HepG2 (cell line): ENCODE results near the gene ELMOD3. TPM values are rescaled to one million over a fixed set of nuclear protein-coding genes. Genes with fewer than 3 reads are reported as not detected.

Experiments
- ATAC-seq: fragments of 200-7000 bp; cut with Tn5 transposase; 3 replicates; pipeline ENCODE4 v1.9.1; 2020; ENCODE audit warnings: mild to moderate bottlenecking, moderate library complexity
- BruUV-seq: library from RNA; stranded (reverse); fragments of 400-500 nt; replicated peaks from 2 replicates; lab custom pipeline; 2021; lab: Mats Ljungman, UMichigan
- CTCF ChIA-PET: fragments of 300-600 bp; formaldehyde crosslinking; extraction: SDS; loops from one replicate; lab custom pipeline; 2021; ENCODE audit warnings: low total read pairs, inconsistent platforms, low intra/inter-chr PET ratio; lab: Yijun Ruan, JAX
- POLR2A ChIA-PET: fragments of 350-600 bp; sonication (Branson Sonifier 250); formaldehyde crosslinking; loops from one replicate; lab custom pipeline; 2020; ENCODE audit warnings: antibody characterized with exemption, inconsistent platforms; lab: Yijun Ruan, JAX
- DNase-seq: peaks from one replicate; pipeline ENCODE4 v3.0.0-alpha.2; 2015; ENCODE audit warnings: low spot score
- FAIRE-seq: peaks from 3 replicates; lab custom pipeline; 2011; peaks lifted over from hg19 to GRCh38; lab: Jason Lieb, UNC
- H2AFZ ChIP-seq: one replicate; pipeline ENCODE4 v1.6.1; 2011; ENCODE audit warnings: low read length, inconsistent platforms
- H3K27ac ChIP-seq: fragments of 300-600 bp; 3 replicates; pipeline ENCODE4 v1.8.0; 2011; ENCODE audit warnings: mixed run types, mild to moderate bottlenecking, mixed read lengths, low read length, inconsistent platforms; ENCODE audit not compliant: insufficient read depth; ENCODE audit errors: extremely low read length
- H3K27me3 ChIP-seq, 2 experiments: fragments of 200-600 bp in 1 of 2; 2 replicates in 1 of 2; 3 replicates in 1 of 2; pipeline versions ENCODE4 v1.6.0 to v1.8.0; 2011; ENCODE audit warnings: low read length in 2 of 2, mild to moderate bottlenecking in 2 of 2, moderate library complexity in 2 of 2, inconsistent platforms in 1 of 2; ENCODE audit not compliant: insufficient read depth in 2 of 2, control insufficient read depth in 1 of 2
- H3K36me3 ChIP-seq, 2 experiments: fragments of 200-600 bp in 1 of 2; replicated peaks in 1 of 2; 2 replicates in 1 of 2; 3 replicates in 1 of 2; pipeline versions ENCODE4 v1.5.1 to v1.8.0; 2011; ENCODE audit warnings: low read length in 2 of 2, inconsistent platforms in 1 of 2; ENCODE audit not compliant: insufficient read depth in 2 of 2, control insufficient read depth in 1 of 2
- H3K4me1 ChIP-seq: 2 replicates; pipeline ENCODE4 v1.5.1; 2012; ENCODE audit warnings: low read length, inconsistent platforms; ENCODE audit not compliant: insufficient read depth
- H3K4me2 ChIP-seq: 2 replicates; pipeline ENCODE4 v1.6.0; 2011; ENCODE audit warnings: low read depth, low read length, inconsistent platforms
- H3K4me3 ChIP-seq, 3 experiments: fragments of 200-600 bp in 1 of 3; sonication (generic), shearing (Covaris generic) in 1 of 3; replicated peaks in 1 of 3; 2 replicates each; pipeline ENCODE4 v1.5.1; 2011 to 2016; ENCODE audit warnings: low read length in 3 of 3, inconsistent platforms in 2 of 3, low read depth in 2 of 3, mild to moderate bottlenecking in 2 of 3, control low read depth in 1 of 3, mixed read lengths in 1 of 3; ENCODE audit not compliant: insufficient read depth in 1 of 3
- H3K79me2 ChIP-seq: one replicate; pipeline ENCODE4 v1.6.1; 2011; ENCODE audit warnings: low read length, inconsistent platforms; ENCODE audit not compliant: insufficient read depth
- H3K9ac ChIP-seq: 2 replicates; pipeline ENCODE4 v1.6.0; 2011; ENCODE audit warnings: mild to moderate bottlenecking, low read depth, low read length, inconsistent platforms; ENCODE audit not compliant: insufficient read depth
- H3K9me3 ChIP-seq: 2 replicates; pipeline ENCODE4 v1.5.1; 2012; ENCODE audit warnings: mild to moderate bottlenecking, low read length
- H4K20me1 ChIP-seq: 2 replicates; pipeline ENCODE4 v1.6.0; 2011; ENCODE audit warnings: inconsistent platforms, mild to moderate bottlenecking, low read length, moderate library complexity; ENCODE audit not compliant: insufficient read depth
- ATF1 ChIP-seq: IDR thresholded peaks from 2 replicates; pipeline ENCODE4 v1.6.1; 2016; ENCODE audit warnings: mild to moderate bottlenecking, control low read depth
- POGZ ChIP-seq: sonication (generic); formaldehyde crosslinking; IDR thresholded peaks from 2 replicates; pipeline ENCODE4 v1.4.0; 2020; ENCODE audit warnings: mild to moderate bottlenecking, missing genetic modification reagents
- PREB ChIP-seq: sonication (generic); formaldehyde crosslinking; IDR thresholded peaks from 2 replicates; pipeline ENCODE4 v1.4.0; 2020; ENCODE audit warnings: missing genetic modification reagents
- YEATS4 ChIP-seq: sonication (generic); formaldehyde crosslinking; IDR thresholded peaks from 2 replicates; pipeline ENCODE4 v1.4.0; 2020; ENCODE audit warnings: missing genetic modification reagents, borderline replicate concordance
- ZFP36L1 ChIP-seq: sonication (generic); formaldehyde crosslinking; IDR thresholded peaks from 2 replicates; pipeline ENCODE4 v1.8.0; 2022; ENCODE audit warnings: mild to moderate bottlenecking, missing genetic modification reagents, moderate library complexity
- ZFP41 ChIP-seq: sonication (generic); formaldehyde crosslinking; IDR thresholded peaks from 2 replicates; pipeline ENCODE4 v1.4.0; 2020; ENCODE audit warnings: mild to moderate bottlenecking, missing genetic modification reagents, borderline replicate concordance
- ZNF460 ChIP-seq: sonication (generic); formaldehyde crosslinking; IDR thresholded peaks from 2 replicates; pipeline ENCODE4 v1.5.1; 2020; ENCODE audit warnings: missing genetic modification reagents, mild to moderate bottlenecking, borderline replicate concordance
- WGBS: methylation state at CpG from one replicate; pipeline ENCODE4 v1.1.6; 2017; ENCODE audit warnings: low lambda C conversion rate; 5-methylcytosine and 5-hydroxymethylcytosine counted together
- in situ Hi-C: cut with HindIII; loops from 2 replicates; pipeline ENCODE4 v1.10.0; 2017; ENCODE audit warnings: low pct_unique_long_range_greater_than_20kb; ENCODE audit not compliant: extremely low pct_ligation_motif_present
- intact Hi-C: fragments of 100-400 bp; cut with micrococcal nuclease; formaldehyde crosslinking; loops from one replicate; pipeline ENCODE4 v1.10.0; 2022; ENCODE audit not compliant: unreplicated experiment
- polyA plus RNA-seq, 8 experiments: library from polyadenylated mRNA; depleted of rRNA in 3 of 8; stranded (reverse) in 7 of 8; unstranded in 1 of 8; fragments of >200 nt; fragmentation: Illumina TruSeq in 4 of 8; extraction: Trizol in 4 of 8; gene quantifications; 2 replicates each; pipeline versions ENCODE4 v1.2.1 to v1.2.3, GENCODE V29; 2011 to 2016; ENCODE audit warnings: low read depth in 4 of 8, missing spikeins in 1 of 8, mixed read lengths in 1 of 8; ENCODE audit not compliant: insufficient read depth in 1 of 8
- total RNA-seq, 5 experiments: library from RNA; depleted of rRNA; stranded (reverse); fragments of >200 nt; fragmentation: Illumina TruSeq; extraction: Trizol; gene quantifications; 2 replicates each; pipeline ENCODE4 v1.2.3, GENCODE V29; 2016; ENCODE audit warnings: low read depth in 1 of 5
- TF ChIP-seq, protein P1 (sequence below): sonication (generic); formaldehyde crosslinking; conservative IDR thresholded peaks from 2 replicates; pipeline ENCODE4 v1.4.0; 2020; ENCODE audit warnings: missing genetic modification reagents

Gene ELMOD3
- total and polyA plus RNA-seq, 2 of the 13 experiments (the other 11 are each of a cell fraction or from before 2014, with no cell fraction given): 13.3 to 19.5 TPM

GRCh38 chr2:85383850-85384249, 29.3 kb downstream of the ELMOD3 start:
- FAIRE-seq (no peak), ATAC-seq (no peak), DNase-seq (no peak)
- Histone ChIP-seq H3K36me3 (peaks cover 0 to 10% of the 10 kb centered on the region in 2 experiments; a peak in 3 of 5 replicates), H3K79me2 (no peaks in the 10 kb centered on the region), H3K27me3 (no peaks in the 10 kb centered on the region), H3K4me1 (no peaks in the 10 kb centered on the region), H3K9me3 (peaks cover 6% of the 10 kb centered on the region; the same call in 1 of the 2 replicates), H3K9ac (no peak overlapping the region), H4K20me1 (no peaks in the 10 kb centered on the region), H3K4me2 (no peak overlapping the region), H2AFZ (no peak overlapping the region), H3K27ac (no peak overlapping the region), H3K4me3 (no peak overlapping the region)
- in situ Hi-C loops (no loop called here), intact Hi-C loops (no loop called here)
- TF ChIP-seq YEATS4 (CRISPR knock-in tag) (no peak), POGZ (CRISPR knock-in tag) (no peak), ZNF460 (CRISPR knock-in tag) (no peak), ZFP36L1 (no peak), ZFP41 (CRISPR knock-in tag) (no peak), ATF1 (CRISPR knock-in tag) (no peak), PREB (CRISPR knock-in tag) (no peak)
- CTCF ChIA-PET: no interaction called here
- BruUV-seq: no TSS peak
- POLR2A ChIA-PET: interaction anchor here (1.7 to 2.2 kb wide), 2 partner anchors 156 to 212 kb away, joined by 3 to 5 read pairs; partner anchors contain the start of gene RNF181
- 93% methylated on average over 4 of the region's 4 CpGs for WGBS

DNA sequence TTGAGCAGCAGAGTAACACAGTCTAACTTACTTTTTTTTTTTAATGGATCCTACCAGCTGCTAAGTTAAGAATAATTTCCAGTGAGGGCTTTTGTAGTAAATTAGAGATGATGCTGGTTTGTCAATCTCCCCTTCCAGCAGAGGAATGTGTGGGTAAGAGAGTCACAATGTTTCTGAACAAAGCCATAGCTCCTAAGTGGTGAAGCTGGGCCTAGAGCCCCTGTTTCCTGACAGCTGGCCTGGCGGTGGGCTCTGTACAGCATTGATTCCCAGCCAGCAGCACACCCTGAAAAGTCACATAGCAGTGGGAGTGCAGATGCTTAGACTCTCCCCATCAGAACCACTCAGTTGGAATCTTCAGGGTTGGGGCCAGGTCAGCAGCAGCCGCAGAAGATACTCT, 31.2 kb downstream of the ELMOD3 start:
- WGBS: 100% methylated on average over 2 of the region's 2 CpGs
- intact Hi-C loops: no loop called here
- no peak for ATAC-seq

More for the DNA sequence above, 31.2 kb downstream of the ELMOD3 start:
- Histone ChIP-seq H3K9ac (no peak overlapping the region), H3K4me3 (no peak overlapping the region), H3K79me2 (no peaks in the 10 kb centered on the region), H2AFZ (no peak overlapping the region), H3K36me3 (peaks cover 0 to 6% of the 10 kb centered on the region in 2 experiments; a peak in 3 of 5 replicates), H3K9me3 (no peaks in the 10 kb centered on the region), H3K4me1 (no peaks in the 10 kb centered on the region), H3K27me3 (no peaks in the 10 kb centered on the region), H3K27ac (no peak overlapping the region), H4K20me1 (no peaks in the 10 kb centered on the region), H3K4me2 (no peak overlapping the region)
- in situ Hi-C loops: no loop called here
- ChIA-PET POLR2A (interaction anchor here (2.2 kb wide), 1 partner anchor 210 kb away, joined by 5 read pairs; the partner anchor contains the start of gene RNF181), CTCF (no interaction called here)
- BruUV-seq: no TSS peak
- TF ChIP-seq, protein P1, sequence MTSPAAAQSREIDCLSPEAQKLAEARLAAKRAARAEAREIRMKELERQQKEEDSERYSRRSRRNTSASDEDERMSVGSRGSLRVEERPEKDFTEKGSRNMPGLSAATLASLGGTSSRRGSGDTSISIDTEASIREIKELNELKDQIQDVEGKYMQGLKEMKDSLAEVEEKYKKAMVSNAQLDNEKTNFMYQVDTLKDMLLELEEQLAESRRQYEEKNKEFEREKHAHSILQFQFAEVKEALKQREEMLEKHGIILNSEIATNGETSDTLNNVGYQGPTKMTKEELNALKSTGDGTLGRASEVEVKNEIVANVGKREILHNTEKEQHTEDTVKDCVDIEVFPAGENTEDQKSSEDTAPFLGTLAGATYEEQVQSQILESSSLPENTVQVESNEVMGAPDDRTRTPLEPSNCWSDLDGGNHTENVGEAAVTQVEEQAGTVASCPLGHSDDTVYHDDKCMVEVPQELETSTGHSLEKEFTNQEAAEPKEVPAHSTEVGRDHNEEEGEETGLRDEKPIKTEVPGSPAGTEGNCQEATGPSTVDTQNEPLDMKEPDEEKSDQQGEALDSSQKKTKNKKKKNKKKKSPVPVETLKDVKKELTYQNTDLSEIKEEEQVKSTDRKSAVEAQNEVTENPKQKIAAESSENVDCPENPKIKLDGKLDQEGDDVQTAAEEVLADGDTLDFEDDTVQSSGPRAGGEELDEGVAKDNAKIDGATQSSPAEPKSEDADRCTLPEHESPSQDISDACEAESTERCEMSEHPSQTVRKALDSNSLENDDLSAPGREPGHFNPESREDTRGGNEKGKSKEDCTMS (CRISPR knock-in tag): no peak
- DNase-seq (no peak), FAIRE-seq (no peak)
